HUES6 (cell line): ENCODE measurements around the gene ROR2.
"Not testable (repeated sequence)": the region's sequence is repeated elsewhere in the genome, so short reads cannot be mapped to it uniquely, and the experiment has no call there.

Source experiments
- H3K27ac ChIP-seq: 2 replicates; pipeline ENCODE4 v1.7.0; 2013; ENCODE audit warnings: low read depth, mild to moderate bottlenecking, low read length, inconsistent platforms
- H3K27me3 ChIP-seq: 2 replicates; pipeline ENCODE4 v1.6.1; 2013; ENCODE audit warnings: low read length; ENCODE audit not compliant: control insufficient read depth, insufficient read depth
- H3K36me3 ChIP-seq: 2 replicates; pipeline ENCODE4 v1.6.1; 2013; ENCODE audit warnings: low read length; ENCODE audit not compliant: control insufficient read depth, insufficient read depth
- H3K4me1 ChIP-seq: 2 replicates; pipeline ENCODE4 v1.6.1; 2013; ENCODE audit warnings: low read length; ENCODE audit not compliant: control insufficient read depth, insufficient read depth
- H3K4me3 ChIP-seq: 2 replicates; pipeline ENCODE4 v1.5.1; 2013; ENCODE audit warnings: low read depth, low read length
- H3K9ac ChIP-seq: one replicate; pipeline ENCODE4 v1.6.1; 2013; ENCODE audit warnings: mild to moderate bottlenecking, low read length
- H3K9me3 ChIP-seq: 2 replicates; pipeline ENCODE4 v1.6.1; 2013; ENCODE audit warnings: low read depth, low read length; ENCODE audit not compliant: control insufficient read depth, insufficient read depth

The ROR2 gene

GRCh38 chr9:91622121-91622520 is 327.9 kb downstream of the ROR2 start:
- H3K9ac ChIP-seq, H3K27ac ChIP-seq, H3K27me3 ChIP-seq: not testable (repeated sequence)

GRCh38 chr9:91614044-91614443 is 336.0 kb downstream of the ROR2 start:
- H3K4me3 ChIP-seq, H3K9ac ChIP-seq, H3K27me3 ChIP-seq, H3K27ac ChIP-seq, H3K9me3 ChIP-seq, H3K36me3 ChIP-seq, H3K4me1 ChIP-seq: not testable (repeated sequence)

More at GRCh38 chr9:91622121-91622520, 327.9 kb downstream of the ROR2 start:
- not testable (repeated sequence) for H3K9me3 ChIP-seq, H3K4me1 ChIP-seq, H3K4me3 ChIP-seq, H3K36me3 ChIP-seq

- Histone ChIP-seq H3K4me1 (no peaks in the 10 kb centered on the region), H3K27me3 (no peaks in the 10 kb centered on the region), H3K9me3 (no peaks in the 10 kb centered on the region), H3K27ac (no peak overlapping the region), H3K36me3 (no peaks in the 10 kb centered on the region), H3K9ac (no peak overlapping the region), H3K4me3 (no peak overlapping the region)
Measured at GRCh38 chr9:91611582-91611981, 338.4 kb downstream of the ROR2 start.

- H3K9ac ChIP-seq, result no peak overlapping the region
- H3K36me3 ChIP-seq, result no peaks in the 10 kb centered on the region
- H3K4me3 ChIP-seq, result no peak overlapping the region
- no peaks in the 10 kb centered on the region for H3K27me3 ChIP-seq
- H3K9me3 ChIP-seq, result no peaks in the 10 kb centered on the region
- no peak overlapping the region for H3K27ac ChIP-seq
- H3K4me1 ChIP-seq, result no peaks in the 10 kb centered on the region
Measured at GRCh38 chr9:91606255-91606995, 343.6 kb downstream of the ROR2 start.

GRCh38 chr9:91604451-91605179 is 345.4 kb downstream of the ROR2 start:
- no peaks in the 10 kb centered on the region for H3K27me3 ChIP-seq
- no peaks in the 10 kb centered on the region for H3K36me3 ChIP-seq
- no peak overlapping the region for H3K9ac ChIP-seq
- no peak overlapping the region for H3K4me3 ChIP-seq
- no peaks in the 10 kb centered on the region for H3K4me1 ChIP-seq
- no peaks in the 10 kb centered on the region for H3K9me3 ChIP-seq
- H3K27ac ChIP-seq, result no peak overlapping the region

GRCh38 chr9:91603932-91604331 is 346.1 kb downstream of the ROR2 start:
- Histone ChIP-seq H3K36me3 (no peaks in the 10 kb centered on the region), H3K27me3 (no peaks in the 10 kb centered on the region), H3K9ac (no peak overlapping the region), H3K4me1 (no peaks in the 10 kb centered on the region), H3K27ac (no peak overlapping the region), H3K9me3 (no peaks in the 10 kb centered on the region), H3K4me3 (no peak overlapping the region)

- Histone ChIP-seq H3K9me3 (no peaks in the 10 kb centered on the region), H3K27me3 (no peaks in the 10 kb centered on the region), H3K4me1 (no peaks in the 10 kb centered on the region), H3K4me3 (no peak overlapping the region), H3K27ac (no peak overlapping the region), H3K9ac (no peak overlapping the region), H3K36me3 (no peaks in the 10 kb centered on the region)
Measured at GRCh38 chr9:91599564-91599963, 350.5 kb downstream of the ROR2 start.

- Histone ChIP-seq H3K9ac (no peak overlapping the region), H3K9me3 (no peaks in the 10 kb centered on the region), H3K27me3 (no peaks in the 10 kb centered on the region)
Measured at GRCh38 chr9:91591627-91592026, 358.4 kb downstream of the ROR2 start.

GRCh38 chr9:91589101-91589553 is 360.9 kb downstream of the ROR2 start:
- no peaks in the 10 kb centered on the region for H3K4me1 ChIP-seq
- no peak overlapping the region for H3K9ac ChIP-seq
- no peaks in the 10 kb centered on the region for H3K9me3 ChIP-seq
- H3K27ac ChIP-seq, result no peak overlapping the region
- H3K36me3 ChIP-seq, result no peaks in the 10 kb centered on the region
- H3K27me3 ChIP-seq, result no peaks in the 10 kb centered on the region
- no peak overlapping the region for H3K4me3 ChIP-seq

More at GRCh38 chr9:91591627-91592026, 358.4 kb downstream of the ROR2 start:
- H3K27ac ChIP-seq, result no peak overlapping the region
- H3K4me1 ChIP-seq, result no peaks in the 10 kb centered on the region
- H3K4me3 ChIP-seq, result no peak overlapping the region
- H3K36me3 ChIP-seq, result no peaks in the 10 kb centered on the region

- Histone ChIP-seq H3K4me1 (no peaks in the 10 kb centered on the region), H3K36me3 (no peaks in the 10 kb centered on the region), H3K9me3 (no peaks in the 10 kb centered on the region), H3K4me3 (no peak overlapping the region), H3K27ac (no peak overlapping the region), H3K27me3 (no peaks in the 10 kb centered on the region), H3K9ac (no peak overlapping the region)
Measured at GRCh38 chr9:91586282-91586681, 363.7 kb downstream of the ROR2 start.

- H3K9ac ChIP-seq, result no peak overlapping the region
- no peak overlapping the region for H3K4me3 ChIP-seq
- no peak overlapping the region for H3K27ac ChIP-seq
Measured at GRCh38 chr9:91583966-91584365, 366.1 kb downstream of the ROR2 start.

More at GRCh38 chr9:91583966-91584365, 366.1 kb downstream of the ROR2 start:
- no peaks in the 10 kb centered on the region for H3K9me3 ChIP-seq
- peaks cover 9% of the 10 kb centered on the region; the same call in 1 of the 2 replicates for H3K4me1 ChIP-seq
- no peaks in the 10 kb centered on the region for H3K36me3 ChIP-seq
- H3K27me3 ChIP-seq, result no peaks in the 10 kb centered on the region
